B cell (primary cell): ENCODE results near the gene GCNA. TPM values are rescaled to one million over a fixed set of nuclear protein-coding genes. Genes with fewer than 3 reads are reported as not detected.

Experiments used
- ATAC-seq: fragments of 200-7000 bp; cut with Tn5 transposase; one replicate; pipeline ENCODE4 v1.10.0; 2021; ENCODE audit warnings: low read depth, mild to moderate bottlenecking, moderate number of reproducible peaks, moderate library complexity
- CTCF ChIA-PET: fragments of 350-600 bp; sonication (Branson Sonifier 250); formaldehyde crosslinking; loops from one replicate; lab custom pipeline; 2021; ENCODE audit warnings: antibody characterized with exemption, inconsistent platforms; lab: Charles Lee
- POLR2A ChIA-PET: fragments of 350-600 bp; sonication (Branson Sonifier 250); formaldehyde crosslinking; loops from one replicate; lab custom pipeline; 2021; ENCODE audit warnings: antibody characterized with exemption; lab: Charles Lee
- DNase-seq: peaks from one replicate; pipeline ENCODE4 v3.0.0; 2013
- H2AFZ ChIP-seq: 2 replicates; pipeline ENCODE4 v1.6.1; 2012; ENCODE audit warnings: mild to moderate bottlenecking, low read depth, low read length; ENCODE audit not compliant: insufficient read depth, poor library complexity, severe bottlenecking
- H3K27ac ChIP-seq, 2 donors: 1 replicate in 1 of 2; 2 replicates in 1 of 2; pipeline ENCODE4 v1.5.1; 2012 to 2013; ENCODE audit warnings: low read length in 2 of 2, mild to moderate bottlenecking in 2 of 2, moderate library complexity in 1 of 2
- H3K27me3 ChIP-seq, 4 experiments: fragments of 200-600 bp in 1 of 4; sonication (generic) in 1 of 4; replicated peaks in 1 of 4; 1 replicate in 2 of 4; 2 replicates in 2 of 4; pipeline versions ENCODE4 v1.6.1 to v1.7.0; 2013 to 2016; ENCODE audit warnings: low read length in 3 of 4, mild to moderate bottlenecking in 2 of 4, mixed read lengths in 1 of 4, moderate library complexity in 1 of 4; ENCODE audit not compliant: insufficient read depth in 4 of 4, control insufficient read depth in 3 of 4; ENCODE audit errors: control extremely low read depth in 1 of 4
- H3K36me3 ChIP-seq, 2 experiments: replicated peaks in 1 of 2; 1 replicate in 1 of 2; 2 replicates in 1 of 2; pipeline versions ENCODE4 v1.6.1 to v1.7.1; 2013; ENCODE audit warnings: low read length in 1 of 2; ENCODE audit not compliant: insufficient read depth in 2 of 2, control insufficient read depth in 1 of 2; ENCODE audit errors: control extremely low read depth in 1 of 2, extremely low read depth in 1 of 2
- H3K4me1 ChIP-seq, 2 donors: fragments of 200-600 bp in 1 of 2; sonication (generic) in 1 of 2; 1 replicate in 1 of 2; 2 replicates in 1 of 2; pipeline versions ENCODE4 v1.5.1 to v1.6.1; 2013 to 2017; ENCODE audit warnings: low read length in 2 of 2; ENCODE audit not compliant: control insufficient read depth in 2 of 2, insufficient read depth in 2 of 2
- H3K4me2 ChIP-seq: replicated peaks from 2 replicates; pipeline ENCODE3; 2012; ENCODE audit warnings: mild to moderate bottlenecking, low read depth, low read length; ENCODE audit not compliant: poor library complexity, severe bottlenecking
- H3K4me3 ChIP-seq, 5 experiments: fragments of 200-600 bp in 1 of 5; sonication (generic) in 1 of 5; 1 replicate in 3 of 5; 2 replicates in 2 of 5; pipeline versions ENCODE4 v1.5.1 to v1.7.0; 2011 to 2016; ENCODE audit warnings: low read length in 4 of 5, mild to moderate bottlenecking in 4 of 5, low read depth in 2 of 5, control low read depth in 1 of 5, moderate library complexity in 1 of 5; ENCODE audit not compliant: insufficient read depth in 1 of 5; ENCODE audit errors: control extremely low read depth in 1 of 5, extremely low read depth in 1 of 5
- H3K79me2 ChIP-seq: fragments of 200-600 bp; sonication (generic); one replicate; pipeline ENCODE4 v1.6.0; 2016; ENCODE audit warnings: low read length; ENCODE audit not compliant: control insufficient read depth, insufficient read depth
- H3K9ac ChIP-seq: fragments of 200-600 bp; sonication (generic); 2 replicates; pipeline ENCODE4 v1.6.1; 2017; ENCODE audit warnings: mild to moderate bottlenecking, low read length, moderate library complexity
- H3K9me3 ChIP-seq, 3 donors: one replicate each; pipeline versions ENCODE4 v1.6.1 to v1.7.1; 2013; ENCODE audit warnings: low read length in 2 of 3; ENCODE audit not compliant: control insufficient read depth in 2 of 3, insufficient read depth in 1 of 3; ENCODE audit errors: control extremely low read depth in 1 of 3
- H4K20me1 ChIP-seq: 2 replicates; pipeline ENCODE4 v1.6.0; 2012; ENCODE audit warnings: mild to moderate bottlenecking, low read length; ENCODE audit not compliant: insufficient read depth, control insufficient read depth, poor library complexity, severe bottlenecking
- H3K27ac Mint-ChIP-seq: one replicate; pipeline ENCODE4 v1.8.0; 2021; ENCODE audit warnings: mixed read lengths
- H3K27me3 Mint-ChIP-seq: one replicate; pipeline ENCODE4 v1.8.0; 2021; ENCODE audit warnings: mixed read lengths
- H3K4me1 Mint-ChIP-seq: one replicate; pipeline ENCODE4 v1.8.0; 2021; ENCODE audit warnings: mixed read lengths
- H3K4me3 Mint-ChIP-seq: one replicate; pipeline ENCODE4 v1.8.0; 2021; ENCODE audit warnings: mixed read lengths
- H3K9me3 Mint-ChIP-seq: one replicate; pipeline ENCODE4 v1.8.0; 2022; ENCODE audit warnings: mixed read lengths; ENCODE audit not compliant: insufficient read depth
- CTCF ChIP-seq: fragments of 200-600 bp; IDR thresholded peaks from one replicate; pipeline ENCODE4 v1.8.0; 2022; ENCODE audit warnings: antibody characterized with exemption, mild to moderate bottlenecking
- EZH2 ChIP-seq: IDR thresholded peaks from 2 replicates; pipeline ENCODE4 v1.6.1; 2012; ENCODE audit warnings: borderline replicate concordance, low read depth, mild to moderate bottlenecking, moderate library complexity, low read length; ENCODE audit not compliant: insufficient read depth, poor library complexity, severe bottlenecking
- WGBS: methylation state at CpG from one replicate; pipeline ENCODE4 v1.1.5; 2013; ENCODE audit warnings: missing lambda C conversion rate; ENCODE audit not compliant: insufficient coverage; 5-methylcytosine and 5-hydroxymethylcytosine counted together
- intact Hi-C: fragments of 100-400 bp; cut with micrococcal nuclease; formaldehyde crosslinking; loops from one replicate; pipeline ENCODE4 v1.10.0; 2022
- polyA plus RNA-seq: library from polyadenylated mRNA; depleted of rRNA; stranded (reverse); fragments of >200 nt; gene quantifications from 2 replicates; pipeline ENCODE4 v1.2.3, GENCODE V29; 2012
- total RNA-seq, 2 donors: library from RNA; stranded (reverse); fragments of 120-200 nt in 1 of 2; gene quantifications; 1 replicate in 1 of 2; 2 replicates in 1 of 2; pipeline versions ENCODE4 v1.2.3 to v1.2.4, GENCODE V29; 2013 to 2022

GCNA gene
- total and polyA plus RNA-seq, 2 donors (not counting 1 experiment from before 2014, with no cell fraction given), result 4.7 to 6.2 TPM

GRCh38 chrX:71626576-71626975 is 48.3 kb downstream of the GCNA start:
- no peaks in the 10 kb centered on the region for H3K9me3 ChIP-seq
- H3K27ac ChIP-seq, result no peak overlapping the region
- intact Hi-C loops, result no loop called here
- no peak overlapping the region for H3K4me3 ChIP-seq
- no peaks in the 10 kb centered on the region for H3K36me3 ChIP-seq
- ATAC-seq (no peak), DNase-seq (no peak)
- H3K27ac Mint-ChIP-seq, result no peak overlapping the region
- no peak overlapping the region for H2AFZ ChIP-seq
- no peaks in the 10 kb centered on the region for H3K27me3 Mint-ChIP-seq
- CTCF ChIA-PET, result interaction anchor here (0.7 to 1.6 kb wide), 2 partner anchors 10 to 86 kb away, joined by 3 to 4 read pairs; no protein-coding TSS in a partner anchor
- TF ChIP-seq CTCF, result no peak
- TF ChIP-seq EZH2, result no peak
- no peaks in the 10 kb centered on the region for H3K79me2 ChIP-seq
- no peaks in the 10 kb centered on the region for H3K27me3 ChIP-seq
- WGBS, result 100% methylated on average over 4 of the region's 6 CpGs
- peaks cover 40 to 66% of the 10 kb centered on the region in 2 donors for H3K4me1 ChIP-seq
- no peak overlapping the region for H3K4me2 ChIP-seq
- peaks cover 49% of the 10 kb centered on the region for H3K4me1 Mint-ChIP-seq
- POLR2A ChIA-PET, result no interaction called here
- H3K4me3 Mint-ChIP-seq, result no peak overlapping the region
- no peak overlapping the region for H3K9ac ChIP-seq
- no peaks in the 10 kb centered on the region for H3K9me3 Mint-ChIP-seq
- no peaks in the 10 kb centered on the region for H4K20me1 ChIP-seq

- ATAC-seq, result no peak
- 96% methylated on average over 5 of the region's 14 CpGs for WGBS
Measured at GRCh38 chrX:71627588-71628404, 49.6 kb downstream of the GCNA start.

More at GRCh38 chrX:71627588-71628404, 49.6 kb downstream of the GCNA start:
- peaks cover 37% of the 10 kb centered on the region for H3K4me1 Mint-ChIP-seq
- no peak overlapping the region for H3K27ac Mint-ChIP-seq
- Histone ChIP-seq H3K36me3 (no peaks in the 10 kb centered on the region), H3K4me1 (peaks cover 33 to 54% of the 10 kb centered on the region in 2 donors), H3K4me2 (no peak overlapping the region), H3K9me3 (no peaks in the 10 kb centered on the region), H3K27me3 (no peaks in the 10 kb centered on the region), H4K20me1 (no peaks in the 10 kb centered on the region), H3K79me2 (no peaks in the 10 kb centered on the region), H3K27ac (no peak overlapping the region), H3K4me3 (no peak overlapping the region), H2AFZ (no peak overlapping the region), H3K9ac (no peak overlapping the region)
- no peaks in the 10 kb centered on the region for H3K9me3 Mint-ChIP-seq
- TF ChIP-seq CTCF (no peak), EZH2 (no peak)
- intact Hi-C loops, result no loop called here
- CTCF ChIA-PET, result no interaction called here
- no peak for DNase-seq
- POLR2A ChIA-PET, result no interaction called here
- H3K4me3 Mint-ChIP-seq, result no peak overlapping the region
- no peaks in the 10 kb centered on the region for H3K27me3 Mint-ChIP-seq
